ENCODE results near the gene LRP10.
"Not testable (repeated sequence)": the region's sequence is repeated elsewhere in the genome, so short reads cannot be mapped to it uniquely, and the experiment has no call there.

Gene LRP10, protein sequence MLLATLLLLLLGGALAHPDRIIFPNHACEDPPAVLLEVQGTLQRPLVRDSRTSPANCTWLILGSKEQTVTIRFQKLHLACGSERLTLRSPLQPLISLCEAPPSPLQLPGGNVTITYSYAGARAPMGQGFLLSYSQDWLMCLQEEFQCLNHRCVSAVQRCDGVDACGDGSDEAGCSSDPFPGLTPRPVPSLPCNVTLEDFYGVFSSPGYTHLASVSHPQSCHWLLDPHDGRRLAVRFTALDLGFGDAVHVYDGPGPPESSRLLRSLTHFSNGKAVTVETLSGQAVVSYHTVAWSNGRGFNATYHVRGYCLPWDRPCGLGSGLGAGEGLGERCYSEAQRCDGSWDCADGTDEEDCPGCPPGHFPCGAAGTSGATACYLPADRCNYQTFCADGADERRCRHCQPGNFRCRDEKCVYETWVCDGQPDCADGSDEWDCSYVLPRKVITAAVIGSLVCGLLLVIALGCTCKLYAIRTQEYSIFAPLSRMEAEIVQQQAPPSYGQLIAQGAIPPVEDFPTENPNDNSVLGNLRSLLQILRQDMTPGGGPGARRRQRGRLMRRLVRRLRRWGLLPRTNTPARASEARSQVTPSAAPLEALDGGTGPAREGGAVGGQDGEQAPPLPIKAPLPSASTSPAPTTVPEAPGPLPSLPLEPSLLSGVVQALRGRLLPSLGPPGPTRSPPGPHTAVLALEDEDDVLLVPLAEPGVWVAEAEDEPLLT

DNA sequence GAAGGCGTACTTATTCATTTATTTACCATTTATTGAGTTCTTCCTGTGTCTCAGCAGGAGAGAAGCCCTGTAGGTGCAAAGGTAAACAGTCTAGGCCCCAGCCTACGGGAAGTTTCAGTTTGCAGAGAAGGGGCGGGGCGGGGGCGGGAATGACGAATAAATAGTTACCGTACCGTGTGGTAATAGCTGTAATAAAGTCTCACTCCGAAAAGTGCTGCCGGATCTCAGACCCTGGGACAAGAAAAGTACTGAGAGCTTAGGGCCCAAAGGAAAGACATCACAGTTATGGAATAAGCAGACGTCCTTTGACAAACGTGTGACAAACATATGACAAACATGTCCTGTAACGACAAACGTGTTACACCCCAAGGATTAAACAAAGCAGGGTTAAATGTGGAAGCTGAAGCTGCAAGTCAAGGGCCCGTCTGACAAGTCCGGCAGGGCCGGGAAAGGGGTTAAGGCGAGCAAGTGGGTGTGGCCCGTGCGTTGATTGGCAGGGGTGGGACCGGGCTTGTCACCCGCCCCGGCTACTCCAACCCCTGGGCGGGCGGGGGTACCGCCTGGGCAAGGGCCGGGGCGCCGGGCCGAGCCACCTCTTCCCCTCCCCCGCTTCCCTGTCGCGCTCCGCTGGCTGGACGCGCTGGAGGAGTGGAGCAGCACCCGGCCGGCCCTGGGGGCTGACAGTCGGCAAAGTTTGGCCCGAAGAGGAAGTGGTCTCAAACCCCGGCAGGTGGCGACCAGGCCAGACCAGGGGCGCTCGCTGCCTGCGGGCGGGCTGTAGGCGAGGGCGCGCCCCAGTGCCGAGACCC is at the start of gene LRP10:
Gene LRP10 (plus strand): TSS at position 517 of the 809 bp plus-strand sequence. CDS start 564 bp downstream, outside the sequence.
- DNase-seq: peak; percentile 31

DNA sequence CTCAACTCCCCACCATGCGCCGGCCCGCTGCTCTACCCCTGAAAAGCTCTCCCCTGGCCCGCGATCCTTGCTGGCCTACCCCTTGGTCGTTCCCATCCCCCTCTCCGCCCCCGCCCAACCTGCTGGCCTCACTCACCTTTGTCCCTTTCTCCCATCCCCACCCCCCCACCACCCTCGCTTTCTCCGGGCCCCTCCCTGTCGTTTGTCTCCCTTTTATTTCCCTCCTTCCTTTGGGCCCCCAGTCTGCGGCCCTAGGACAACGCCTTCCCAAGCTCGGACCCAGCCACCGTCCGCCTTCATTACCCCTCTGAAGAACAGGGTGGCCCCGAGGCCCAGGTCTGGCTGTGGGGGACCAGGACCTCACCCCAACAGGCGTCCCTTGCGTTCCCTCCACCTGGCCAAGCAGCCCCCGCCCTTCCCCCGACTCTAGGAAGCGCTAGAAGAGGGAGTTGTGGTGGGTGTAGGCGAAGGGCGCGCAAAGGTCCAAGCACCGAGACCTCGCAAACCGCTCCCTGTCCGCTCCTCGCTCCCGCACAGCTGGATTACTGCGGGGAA is 49.4 kb upstream of the LRP10 start:
- DNase-seq: no peak

DNA sequence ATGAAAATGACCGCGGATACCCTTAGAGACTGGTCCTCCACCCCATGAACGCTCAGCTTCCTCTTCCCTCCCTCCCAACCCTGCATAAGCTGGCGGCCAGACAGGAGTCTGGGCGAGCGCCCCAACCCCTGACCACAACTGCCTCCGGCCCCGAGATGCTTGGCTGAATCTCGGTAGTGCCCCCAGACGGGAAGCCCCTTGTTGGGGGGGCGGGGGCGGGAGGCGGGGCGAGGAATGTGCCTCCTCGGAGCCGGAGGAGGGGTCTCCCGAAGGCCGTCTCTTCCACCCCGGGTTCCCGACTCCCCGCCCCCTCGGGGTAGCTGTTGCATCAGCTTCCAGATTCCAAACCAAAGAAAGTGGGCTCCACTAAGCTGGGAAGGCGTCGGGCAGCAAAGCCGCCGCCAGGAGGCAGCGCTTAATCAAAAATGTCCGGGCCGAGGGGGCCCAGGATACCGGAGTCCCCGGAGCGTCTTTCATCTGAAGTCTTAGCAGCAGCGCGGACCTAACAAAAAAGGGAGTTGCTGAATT is 48.9 kb upstream of the LRP10 start:
- peak; percentile 64 for DNase-seq

DNA sequence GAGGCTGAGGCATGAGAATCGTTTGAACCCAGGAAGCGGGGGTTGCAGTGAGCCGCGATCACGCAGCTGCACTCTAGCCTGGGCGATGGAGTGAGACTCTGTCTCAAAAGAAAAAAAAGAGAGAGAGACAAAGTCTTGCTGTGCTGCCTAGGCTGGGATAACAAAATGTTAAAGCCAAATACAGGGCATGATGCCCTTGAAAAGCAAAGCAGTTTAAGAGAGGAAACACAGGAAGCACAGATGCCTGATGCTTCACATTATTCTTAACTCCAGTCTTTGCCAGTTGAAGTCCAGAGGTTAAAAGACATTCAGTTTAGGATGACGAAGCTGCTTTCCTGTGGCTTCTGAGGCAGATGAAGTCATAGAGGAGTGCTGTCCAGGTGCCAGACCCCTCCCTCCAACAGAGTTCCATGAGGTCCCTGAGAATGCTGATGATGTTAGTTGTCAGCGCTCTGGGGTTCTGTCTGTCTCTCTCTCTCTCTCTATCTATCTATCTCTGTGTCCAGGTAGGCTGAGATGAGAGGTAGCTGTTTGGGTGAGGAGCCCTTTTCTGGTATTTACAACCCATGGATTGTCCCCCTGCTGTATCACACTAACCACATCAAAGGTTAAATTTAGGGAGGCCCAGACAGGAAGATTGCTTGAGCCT is 46.7 kb upstream of the LRP10 start:
- DNase-seq: no peak

DNA sequence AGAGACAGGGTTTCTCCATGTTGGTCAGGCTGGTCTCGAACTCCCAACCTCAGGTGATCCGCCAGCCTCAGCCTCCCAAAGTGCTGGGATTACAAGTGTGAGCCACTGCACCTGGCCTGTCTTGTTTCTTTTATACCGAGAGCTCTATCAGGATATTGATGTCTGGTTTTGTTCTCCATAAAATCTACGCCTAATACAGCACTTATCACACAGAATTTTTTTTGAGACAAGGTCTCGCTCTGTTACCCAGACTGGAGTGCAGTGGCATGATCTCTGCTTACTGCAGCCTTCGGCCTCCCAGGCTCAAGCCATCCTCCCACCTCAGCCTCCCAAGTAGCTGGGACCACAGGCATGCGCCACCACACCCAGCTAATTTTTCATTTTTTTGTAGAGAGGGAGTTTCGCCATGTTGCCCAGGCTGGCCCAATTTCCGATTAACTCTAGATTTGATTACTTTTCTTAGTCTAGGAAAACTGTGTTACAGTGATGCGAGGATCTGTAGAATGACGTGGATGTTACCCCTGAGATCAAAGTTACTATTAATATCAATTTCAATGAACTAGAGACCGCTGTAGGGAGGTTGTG is 42.4 kb upstream of the LRP10 start:
- not testable (repeated sequence) for DNase-seq

DNA sequence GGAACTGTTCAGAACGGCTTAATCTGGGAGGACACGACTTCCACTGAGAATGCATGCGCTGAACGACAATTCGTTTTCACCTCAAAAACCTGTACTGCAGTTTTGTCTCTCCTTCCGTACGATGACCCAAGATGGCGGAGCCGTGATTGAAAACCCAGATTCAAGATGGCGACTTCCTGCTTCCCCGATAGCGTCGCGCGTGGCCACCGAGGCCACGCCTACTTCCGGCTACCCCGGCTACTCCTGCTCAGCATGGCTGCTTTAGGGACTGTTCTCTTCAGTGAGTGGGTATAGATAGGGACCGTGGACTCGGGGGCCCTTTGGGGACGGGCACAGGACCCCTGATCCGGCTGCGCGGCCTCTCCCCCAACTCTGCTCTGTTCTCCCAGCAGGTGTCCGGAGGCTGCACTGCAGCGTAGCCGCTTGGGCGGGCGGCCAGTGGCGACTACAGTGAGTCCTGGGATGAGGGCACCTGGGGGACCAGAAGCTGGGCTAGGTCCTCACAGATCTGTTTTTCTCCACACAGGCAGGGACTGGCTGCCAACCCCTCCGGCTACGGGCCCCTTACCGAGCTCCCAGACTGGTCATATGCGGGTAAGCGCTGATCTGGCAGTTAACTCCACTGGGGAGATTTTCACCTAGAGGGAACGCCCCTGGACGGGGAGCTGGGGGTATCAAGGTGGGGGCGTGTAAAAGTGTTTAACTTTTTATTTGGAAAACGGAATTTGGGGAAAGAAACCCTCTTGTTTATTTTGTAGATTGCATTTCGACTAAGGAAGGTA is 41.7 kb upstream of the LRP10 start, which contains the start of gene MRPL52:
Gene MRPL52 (plus strand): TSS at position 227 of the 782 bp plus-strand sequence. CDS start 26 bp downstream, at position 253.
- DNase-seq: peak; percentile 91

DNA sequence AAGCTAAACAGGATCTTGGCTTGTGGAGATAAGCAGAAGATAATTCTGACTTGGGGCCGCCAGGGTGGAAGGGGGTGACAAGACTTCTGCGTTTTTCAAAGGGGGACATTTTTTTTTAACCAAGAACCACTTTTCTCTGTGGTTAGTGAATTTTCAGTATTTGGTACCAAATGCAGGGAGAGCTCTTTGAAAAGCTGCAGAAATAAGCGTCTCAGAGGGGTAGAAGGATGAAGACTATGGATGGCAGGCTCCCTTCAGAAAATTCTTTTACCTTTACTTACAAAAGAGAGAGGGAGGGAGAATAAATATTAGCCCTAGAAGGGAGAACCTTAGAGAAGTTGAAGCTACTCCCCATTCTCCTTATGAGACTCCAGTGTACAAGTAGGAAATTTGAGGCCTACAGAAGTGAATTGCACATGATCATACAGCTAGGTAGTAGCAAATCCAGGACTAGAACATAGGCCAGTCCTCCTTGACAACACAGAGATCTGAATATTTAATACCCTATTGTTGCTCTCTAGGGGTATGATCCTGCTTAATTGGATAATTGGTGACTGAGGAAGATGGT is 41.0 kb upstream of the LRP10 start:
- no peak for DNase-seq

DNA sequence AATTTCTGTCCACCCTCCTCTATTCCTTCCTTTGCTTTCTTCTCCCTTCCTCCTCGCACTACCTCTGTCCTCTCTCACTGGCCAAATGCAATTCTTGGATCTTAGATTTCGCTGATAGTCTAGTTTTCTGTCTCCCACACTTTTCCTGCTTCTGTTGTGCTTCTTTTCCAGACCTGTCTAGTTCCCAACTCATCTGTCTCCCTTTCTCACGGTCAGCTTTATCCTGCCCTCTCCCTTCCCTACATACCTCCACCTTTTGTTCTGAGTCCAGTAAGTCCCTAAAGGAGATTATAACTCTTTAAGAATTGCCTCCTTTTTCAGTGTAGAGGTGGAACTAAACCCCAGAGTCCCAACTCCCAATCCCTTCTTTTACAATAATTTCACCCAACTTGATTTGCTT is 36.0 kb upstream of the LRP10 start:
- no peak for DNase-seq

DNA sequence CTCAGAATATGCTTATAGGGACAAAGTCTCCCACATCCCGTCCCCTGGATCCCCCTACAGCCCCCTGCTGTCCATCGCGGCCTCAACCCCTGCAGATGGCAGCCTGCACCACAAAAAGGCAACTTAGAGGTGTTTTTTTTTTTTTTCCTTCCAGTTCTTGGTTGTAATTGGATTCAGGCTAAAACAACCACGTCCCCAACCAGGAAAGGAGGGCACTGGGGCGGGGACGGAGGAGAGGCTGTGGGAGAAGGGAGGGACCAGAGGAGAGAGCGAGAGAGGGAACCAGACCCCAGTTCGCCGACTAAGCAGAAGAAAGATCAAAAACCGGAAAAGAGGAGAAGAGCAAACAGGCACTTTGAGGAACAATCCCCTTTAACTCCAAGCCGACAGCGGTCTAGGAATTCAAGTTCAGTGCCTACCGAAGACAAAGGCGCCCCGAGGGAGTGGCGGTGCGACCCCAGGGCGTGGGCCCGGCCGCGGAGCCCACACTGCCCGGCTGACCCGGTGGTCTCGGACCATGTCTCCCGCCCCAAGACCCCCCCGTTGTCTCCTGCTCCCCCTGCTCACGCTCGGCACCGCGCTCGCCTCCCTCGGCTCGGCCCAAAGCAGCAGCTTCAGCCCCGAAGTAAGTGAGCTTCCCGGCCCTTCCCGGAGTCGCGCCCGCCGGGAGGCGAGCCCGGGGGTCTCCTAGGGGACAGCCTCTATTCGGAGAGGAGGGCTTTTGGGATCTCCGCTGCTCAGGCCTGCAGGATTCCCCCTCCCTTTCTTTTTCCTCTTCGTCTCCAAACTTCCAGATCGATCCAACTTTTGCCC is 35.0 kb upstream of the LRP10 start, which contains the start of gene MMP14:
Gene MMP14 (plus strand): TSS at position 285 of the 813 bp plus-strand sequence. CDS start 233 bp downstream, at position 518.
- DNase-seq: no peak

DNA sequence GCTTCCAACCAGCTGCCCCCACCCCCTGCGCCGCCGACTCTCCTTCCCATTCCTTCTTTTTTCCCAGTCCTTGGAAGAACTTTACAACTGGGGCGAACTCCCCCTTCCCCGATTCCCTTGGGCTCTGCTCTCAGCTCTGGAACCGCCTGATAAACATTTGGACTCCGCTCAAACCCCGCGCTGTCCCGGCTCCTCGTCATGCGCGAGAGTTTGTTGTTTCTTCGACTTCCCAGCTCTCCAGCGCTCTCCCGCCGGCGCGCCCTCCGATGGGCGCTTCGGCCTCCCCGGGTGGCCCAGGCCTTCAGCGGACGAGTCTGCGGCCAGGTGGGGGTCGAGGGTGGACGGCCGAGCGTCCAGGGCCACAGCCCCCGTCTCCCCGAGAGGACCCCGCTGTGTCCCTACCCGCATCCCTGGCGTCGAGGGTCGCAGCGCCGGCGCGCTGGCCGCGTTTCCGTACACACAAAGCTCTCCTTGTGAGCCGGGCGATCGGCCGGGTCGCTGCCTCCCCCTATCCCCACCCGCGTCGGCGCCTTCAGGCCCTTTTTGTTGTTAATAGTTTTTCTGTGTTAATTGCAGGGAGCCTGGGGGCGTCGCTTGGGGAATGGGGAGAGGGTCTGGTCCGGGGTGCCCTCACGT is 34.3 kb upstream of the LRP10 start:
- no peak for DNase-seq

DNA sequence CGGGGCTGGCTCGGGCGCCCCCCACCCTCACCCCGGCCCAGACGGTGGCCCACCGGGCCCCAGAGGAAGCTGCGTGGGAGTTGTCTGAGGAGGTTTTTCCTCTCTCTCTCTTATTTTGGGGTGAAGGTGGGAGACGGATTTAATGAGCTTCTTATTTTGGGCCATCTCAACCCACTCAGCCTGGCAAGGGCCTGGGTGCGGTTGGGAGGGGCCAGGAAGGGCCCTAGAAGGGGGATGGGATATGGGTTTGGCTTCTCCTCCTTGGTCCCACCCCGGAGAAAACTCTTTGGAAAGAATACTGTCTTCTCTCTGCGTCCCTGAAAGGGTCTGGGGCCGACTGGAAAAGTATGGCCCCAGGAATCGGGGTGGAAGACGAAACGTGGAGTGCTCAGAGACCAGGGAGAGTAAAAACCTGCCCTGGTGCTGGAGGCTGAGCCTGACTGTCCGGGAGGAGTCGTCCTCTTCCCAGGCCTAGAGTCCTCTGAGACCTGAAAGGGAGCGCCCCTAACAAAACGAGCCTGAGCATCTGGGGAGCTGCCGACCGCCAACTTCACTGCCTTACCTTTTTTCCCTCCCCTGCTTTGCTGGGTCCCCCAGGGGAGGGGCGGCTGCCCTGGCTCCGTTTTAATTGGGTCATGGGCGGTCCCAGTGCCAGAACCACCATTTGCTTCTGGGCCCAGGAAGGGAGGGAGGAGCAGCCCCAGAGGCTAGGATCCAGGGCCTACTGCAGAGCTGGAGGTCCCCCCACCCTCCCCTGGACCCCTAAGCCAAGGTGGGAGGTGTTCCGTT is 33.6 kb upstream of the LRP10 start:
- DNase-seq: no peak

DNA sequence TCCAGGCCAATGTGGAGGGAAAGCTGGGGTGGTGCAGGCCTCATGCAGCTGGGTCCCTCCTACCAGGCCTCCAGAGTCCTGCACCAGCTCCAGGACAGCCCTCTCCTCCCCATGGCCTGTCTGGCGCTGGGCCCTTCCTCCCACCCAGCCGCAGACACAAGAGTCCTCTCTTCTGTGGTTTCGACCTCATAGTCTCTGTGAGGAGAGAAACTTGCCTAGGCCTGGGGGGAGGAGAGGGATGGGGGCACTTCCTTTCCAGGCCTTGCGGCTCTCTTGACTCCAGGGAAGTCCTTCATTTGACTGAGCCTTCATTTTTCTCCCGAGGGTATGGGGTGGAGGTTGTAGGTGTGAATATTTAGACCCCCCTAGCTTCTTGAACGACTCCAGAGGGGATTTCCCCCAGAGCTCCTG is 32.9 kb upstream of the LRP10 start:
- DNase-seq: no peak

DNA sequence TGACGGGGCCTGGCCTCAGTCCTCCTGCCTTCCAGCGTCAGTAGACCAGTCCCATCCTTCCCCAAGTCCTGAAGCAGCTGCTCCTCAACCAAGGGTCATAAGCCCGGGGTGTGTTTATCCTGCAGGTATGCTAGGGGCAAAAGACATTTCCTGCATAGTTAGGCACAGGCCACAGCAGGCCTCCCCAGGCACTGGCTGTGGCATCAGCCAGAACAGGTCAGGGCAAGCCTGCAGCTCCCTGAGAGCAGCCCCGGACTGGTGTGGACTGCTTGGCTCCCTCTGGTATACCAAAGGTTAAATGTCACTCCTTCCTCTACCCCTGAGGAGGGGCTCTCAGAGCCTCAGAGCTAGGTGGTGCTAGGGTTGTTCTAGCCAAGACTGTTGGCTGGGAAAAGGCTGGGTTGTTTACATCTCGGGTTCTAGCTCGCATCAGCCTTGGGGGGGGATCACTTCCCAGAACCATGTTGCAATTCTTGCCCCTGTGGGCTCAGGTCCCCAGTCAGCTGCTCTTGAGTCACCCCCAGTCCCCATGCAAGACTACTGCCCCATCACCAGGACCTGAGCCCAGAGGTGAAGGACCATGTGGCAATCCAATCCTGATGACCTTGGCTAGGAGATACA is 32.3 kb upstream of the LRP10 start:
- no peak for DNase-seq

DNA sequence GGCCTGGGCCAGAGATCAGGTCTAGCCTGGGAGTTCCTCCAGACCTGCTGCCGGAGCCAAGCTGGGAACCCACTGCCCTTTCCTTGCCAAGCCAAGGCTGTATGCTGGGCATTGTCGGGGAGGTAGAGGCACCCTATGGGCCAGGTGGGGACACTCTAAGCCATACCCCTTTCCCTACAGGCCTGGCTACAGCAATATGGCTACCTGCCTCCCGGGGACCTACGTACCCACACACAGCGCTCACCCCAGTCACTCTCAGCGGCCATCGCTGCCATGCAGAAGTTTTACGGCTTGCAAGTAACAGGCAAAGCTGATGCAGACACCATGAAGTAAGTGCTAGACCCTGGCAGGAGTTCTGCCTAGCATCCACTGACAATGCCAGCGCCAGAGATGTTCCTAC is 30.2 kb upstream of the LRP10 start:
- no peak for DNase-seq

DNA sequence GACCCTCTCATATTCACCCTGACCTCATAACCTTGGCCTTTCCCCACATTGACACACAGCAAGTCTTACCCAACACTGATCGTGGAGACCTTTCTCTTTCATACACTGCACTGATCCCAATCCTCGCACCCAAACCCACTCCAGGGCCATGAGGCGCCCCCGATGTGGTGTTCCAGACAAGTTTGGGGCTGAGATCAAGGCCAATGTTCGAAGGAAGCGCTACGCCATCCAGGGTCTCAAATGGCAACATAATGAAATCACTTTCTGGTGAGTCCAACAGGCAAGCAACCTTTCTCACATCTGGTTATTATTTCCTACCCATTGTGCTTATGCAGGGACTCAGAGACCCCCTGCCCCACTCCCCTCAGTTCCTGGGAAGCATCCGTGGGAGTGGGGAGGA is 29.8 kb upstream of the LRP10 start:
- no peak for DNase-seq

DNA sequence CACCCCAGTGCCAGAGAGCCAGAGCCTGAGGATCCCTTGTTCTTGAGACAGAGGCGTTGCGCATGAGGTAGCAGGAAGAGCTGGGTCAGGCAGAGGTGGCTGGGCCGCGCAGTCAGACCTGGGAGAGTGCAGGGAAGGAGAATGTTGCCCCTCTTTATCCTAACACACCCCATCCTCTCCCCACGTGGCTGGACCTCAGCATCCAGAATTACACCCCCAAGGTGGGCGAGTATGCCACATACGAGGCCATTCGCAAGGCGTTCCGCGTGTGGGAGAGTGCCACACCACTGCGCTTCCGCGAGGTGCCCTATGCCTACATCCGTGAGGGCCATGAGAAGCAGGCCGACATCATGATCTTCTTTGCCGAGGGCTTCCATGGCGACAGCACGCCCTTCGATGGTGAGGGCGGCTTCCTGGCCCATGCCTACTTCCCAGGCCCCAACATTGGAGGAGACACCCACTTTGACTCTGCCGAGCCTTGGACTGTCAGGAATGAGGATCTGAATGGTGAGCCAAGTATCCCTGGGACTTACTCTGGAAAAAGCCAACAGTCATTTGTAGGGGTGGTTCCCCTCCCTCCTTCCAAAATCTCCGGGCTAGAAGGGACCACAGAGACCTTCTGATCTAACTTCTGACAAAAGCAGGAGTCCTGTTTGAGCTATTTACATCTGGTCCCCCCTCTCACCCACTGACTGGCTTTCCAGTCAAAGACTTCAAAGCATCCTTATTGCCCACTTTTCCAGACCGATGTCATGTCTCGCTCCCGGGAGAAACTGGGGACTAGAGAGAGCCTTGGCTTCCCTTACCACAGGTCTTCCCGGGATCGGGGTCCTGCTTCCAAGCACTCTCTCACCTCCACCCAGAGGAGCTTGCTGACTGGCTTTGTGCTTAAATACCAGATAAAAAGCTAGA is 29.1 kb upstream of the LRP10 start:
- DNase-seq: no peak

All from NCI-H1694 (cell line).